A549 (cell line): Measurements from ENCODE around the gene MOB4. TPM values are rescaled to one million over a fixed set of nuclear protein-coding genes. Genes with fewer than 3 reads are reported as not detected.
"Not testable (repeated sequence)": the region's sequence is repeated elsewhere in the genome, so short reads cannot be mapped to it uniquely, and the experiment has no call there.

ENCODE experiments used
- ATAC-seq, 2 experiments: fragments of 200-7000 bp in 1 of 2; fragments of >200 bp in 1 of 2; cut with Nextera tagmentation in 1 of 2; cut with Tn5 transposase in 1 of 2; 3 replicates each; pipeline versions ENCODE4 v1.8.0 to v1.9.1; 2018 to 2020; ENCODE audit warnings: mild to moderate bottlenecking in 1 of 2, moderate library complexity in 1 of 2
- CTCF ChIA-PET: fragments of 300-600 bp; sonication (Branson Sonifier 250); formaldehyde crosslinking; extraction: SDS; loops from one replicate; lab custom pipeline; 2021; ENCODE audit warnings: antibody characterized with exemption, inconsistent platforms; lab: Yijun Ruan, JAX
- POLR2A ChIA-PET: fragments of 350-600 bp; formaldehyde crosslinking; extraction: SDS; loops from one replicate; lab custom pipeline; 2021; ENCODE audit warnings: antibody characterized with exemption, inconsistent platforms; lab: Yijun Ruan, JAX
- DNase-seq, 2 experiments: peaks; one replicate each; pipeline versions ENCODE4 v3.0.0 to v3.0.0-alpha.2; 2011 to 2016; ENCODE audit warnings: low read depth in 1 of 2, low spot score in 1 of 2
- FAIRE-seq: peaks from 2 replicates; lab custom pipeline; 2011; peaks lifted over from hg19 to GRCh38; lab: Jason Lieb, UNC
- H3K27ac ChIP-seq, 2 experiments: fragments of >200 bp; sonication (Bioruptor Twin); formaldehyde crosslinking; 3 replicates each; pipeline ENCODE4 v1.5.1; 2016 to 2017
- H3K4me1 ChIP-seq: fragments of >200 bp; sonication (Bioruptor Twin); formaldehyde crosslinking; 3 replicates; pipeline ENCODE4 v1.6.1; 2016
- H3K4me2 ChIP-seq: fragments of >200 bp; sonication (Bioruptor Twin); formaldehyde crosslinking; 3 replicates; pipeline ENCODE4 v1.6.1; 2016
- H3K4me3 ChIP-seq: fragments of >200 bp; sonication (Bioruptor Twin); formaldehyde crosslinking; 3 replicates; pipeline ENCODE4 v1.5.1; 2016
- H3K9me3 ChIP-seq: fragments of >200 bp; sonication (Bioruptor Twin); formaldehyde crosslinking; 3 replicates; pipeline ENCODE4 v1.6.1; 2016
- BCL3 ChIP-seq: fragments of >200 bp; sonication (Bioruptor Twin); formaldehyde crosslinking; IDR thresholded peaks from 3 replicates; pipeline ENCODE4 v1.6.1; 2016
- CTCF ChIP-seq: fragments of >200 bp; sonication (Bioruptor Twin); formaldehyde crosslinking; IDR thresholded peaks from 3 replicates; pipeline ENCODE4 v1.5.1; 2016
- E2F6 ChIP-seq: IDR thresholded peaks from 2 replicates; pipeline ENCODE4 v1.6.1; 2012; ENCODE audit warnings: low read depth, borderline replicate concordance
- FOSB ChIP-seq: fragments of 250-450 bp; sonication (Bioruptor Pico); IDR thresholded peaks from 2 replicates; pipeline ENCODE4 v1.5.0; 2020; ENCODE audit warnings: mild to moderate bottlenecking, moderate library complexity
- FOXS1 ChIP-seq: fragments of 250-450 bp; sonication (Bioruptor Pico); IDR thresholded peaks from 2 replicates; pipeline ENCODE4 v1.5.0; 2020; ENCODE audit warnings: mild to moderate bottlenecking, moderate library complexity
- HDAC2 ChIP-seq: fragments of 200-600 bp; sonication (generic); IDR thresholded peaks from 2 replicates; pipeline ENCODE4 v1.6.1; 2016
- HEYL ChIP-seq: fragments of 250-450 bp; sonication (Bioruptor Pico); IDR thresholded peaks from 2 replicates; pipeline ENCODE4 v1.8.0; 2021; ENCODE audit warnings: mild to moderate bottlenecking, moderate library complexity
- HOXB13 ChIP-seq: fragments of 250-450 bp; sonication (Bioruptor Pico); IDR thresholded peaks from 2 replicates; pipeline ENCODE4 v1.5.0; 2020; ENCODE audit warnings: low read depth, mild to moderate bottlenecking, moderate library complexity
- JUNB ChIP-seq: fragments of >200 bp; sonication (Bioruptor Twin); formaldehyde crosslinking; IDR thresholded peaks from 2 replicates; pipeline ENCODE4 v1.6.1; 2016
- KDM5A ChIP-seq: fragments of 200-600 bp; sonication (generic); IDR thresholded peaks from 2 replicates; pipeline ENCODE4 v1.6.1; 2016; ENCODE audit warnings: antibody characterized with exemption, mild to moderate bottlenecking
- NR3C1 ChIP-seq: fragments of >200 bp; sonication (Bioruptor Twin); formaldehyde crosslinking; IDR thresholded peaks from 3 replicates; pipeline ENCODE4 v1.6.1; 2017
- POLR2A ChIP-seq: IDR thresholded peaks from 2 replicates; pipeline ENCODE4 v1.6.1; 2012; ENCODE audit warnings: mild to moderate bottlenecking, low read length
- RARB ChIP-seq: fragments of 250-450 bp; sonication (Bioruptor Pico); IDR thresholded peaks from 2 replicates; pipeline ENCODE4 v1.8.0; 2021; ENCODE audit warnings: mild to moderate bottlenecking, moderate library complexity
- RFX5 ChIP-seq: fragments of 450-650 bp; IDR thresholded peaks from 2 replicates; pipeline ENCODE4 v1.7.1; 2014; ENCODE audit warnings: antibody characterized with exemption, mild to moderate bottlenecking, moderate library complexity
- ZFP36 ChIP-seq: fragments of 450-650 bp; IDR thresholded peaks from 2 replicates; pipeline ENCODE4 v1.6.1; 2014; ENCODE audit warnings: borderline replicate concordance; ENCODE audit not compliant: partially characterized antibody
- ZSCAN20 ChIP-seq: fragments of 250-450 bp; sonication (Bioruptor Pico); IDR thresholded peaks from 2 replicates; pipeline ENCODE4 v1.8.0; 2022; ENCODE audit warnings: mild to moderate bottlenecking, moderate library complexity
- WGBS: methylation state at CpG from one replicate; pipeline ENCODE4 v1.1.6; 2017; ENCODE audit errors: missing lambda C conversion rate; 5-methylcytosine and 5-hydroxymethylcytosine counted together
- polyA plus RNA-seq, 4 experiments: library from polyadenylated mRNA; depleted of rRNA in 3 of 4; stranded (reverse); fragments of >200 nt; fragmentation: RNase III in 1 of 4; extraction: RNeasy Plus Mini Kit Qiagen cat#74134 plus additional on column Dnase treatment in 1 of 4; gene quantifications; 2 replicates in 3 of 4; 3 replicates in 1 of 4; pipeline ENCODE4 v1.2.3, GENCODE V29; 2011 to 2017
- TF ChIP-seq, protein P1 (sequence below): fragments of >200 bp; sonication (Bioruptor Twin); formaldehyde crosslinking; IDR thresholded peaks from 2 replicates; pipeline ENCODE4 v1.6.1; 2016
- TF ChIP-seq, protein P2 (sequence below): IDR thresholded peaks from 2 replicates; pipeline ENCODE4 v1.6.1; 2012

MOB4 gene
- polyA plus RNA-seq, 2 of the 4 experiments (the other 2 are of a cell fraction), result 57.5 to 74.7 TPM

GRCh38 chr2:197480165-197481036, 35.5 kb upstream of the MOB4 start (continued):
- TF ChIP-seq KDM5A (no peak), ZFP36 (no peak), BCL3 (no peak), ZSCAN20 (CRISPR knock-in tag) (no peak), POLR2A (no peak), FOSB (CRISPR knock-in tag) (no peak), E2F6 (no peak)
- TF ChIP-seq, protein P1, sequence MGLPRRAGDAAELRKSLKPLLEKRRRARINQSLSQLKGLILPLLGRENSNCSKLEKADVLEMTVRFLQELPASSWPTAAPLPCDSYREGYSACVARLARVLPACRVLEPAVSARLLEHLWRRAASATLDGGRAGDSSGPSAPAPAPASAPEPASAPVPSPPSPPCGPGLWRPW, result no peak
- TF ChIP-seq, protein P2, sequence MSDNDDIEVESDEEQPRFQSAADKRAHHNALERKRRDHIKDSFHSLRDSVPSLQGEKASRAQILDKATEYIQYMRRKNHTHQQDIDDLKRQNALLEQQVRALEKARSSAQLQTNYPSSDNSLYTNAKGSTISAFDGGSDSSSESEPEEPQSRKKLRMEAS, result no peak

DNA sequence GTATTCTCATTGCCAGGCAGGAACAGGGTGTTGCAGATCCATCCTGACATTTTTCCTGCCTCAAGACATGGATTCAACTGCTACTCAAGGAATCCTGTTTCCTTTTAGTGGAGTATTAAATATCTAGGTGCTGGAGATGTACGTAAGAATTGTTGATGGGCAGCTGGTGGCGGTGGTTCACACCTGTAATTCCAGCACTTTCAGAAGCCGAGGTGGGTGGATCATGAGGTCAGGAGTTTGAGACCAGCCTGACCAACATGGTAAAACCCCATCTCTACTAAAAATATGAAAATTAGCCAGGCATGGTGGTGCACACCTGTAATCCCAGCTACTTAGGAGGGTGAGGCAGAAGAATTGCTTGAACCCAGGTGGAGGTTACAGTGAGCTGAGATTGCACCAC, 31.6 kb upstream of the MOB4 start:
- H3K4me1 ChIP-seq, DNase-seq, FAIRE-seq, H3K27ac ChIP-seq, CTCF ChIA-PET, H3K4me2 ChIP-seq, H3K4me3 ChIP-seq, ATAC-seq: not testable (repeated sequence)
- 93% methylated on average over 3 of the region's 3 CpGs for WGBS
- POLR2A ChIA-PET, result interaction anchor here (0.7 to 1.8 kb wide), 4 partner anchors 15 to 49 kb away, joined by 6 to 9 read pairs (median 8); partner anchors contain the start of genes HSPD1, HSPE1 and SF3B1
- peaks cover 17% of the 10 kb centered on the region; the same call in 2 of the 3 replicates for H3K9me3 ChIP-seq

DNA sequence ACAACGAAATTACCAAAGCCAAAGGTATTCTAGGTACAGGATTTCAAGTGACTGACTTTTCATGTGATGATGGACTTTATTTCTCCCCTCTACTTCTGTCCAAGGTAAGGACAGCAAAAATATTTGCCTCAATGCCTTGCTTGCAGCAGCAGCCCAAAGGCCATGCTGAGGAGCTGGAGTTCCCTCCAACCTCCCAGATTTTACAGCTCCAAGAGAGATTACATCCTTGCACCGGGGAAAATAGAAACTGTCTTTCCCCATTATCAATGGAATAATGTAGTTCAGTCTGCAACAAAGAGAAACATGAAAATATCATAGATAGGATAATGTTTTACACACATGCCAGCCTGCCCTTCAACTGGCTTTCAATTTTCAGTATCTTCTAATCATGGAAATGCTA, 29.7 kb upstream of the MOB4 start:
- FAIRE-seq (no peak), ATAC-seq (no peak), DNase-seq (no peak)
- Histone ChIP-seq H3K4me3 (no peak overlapping the region), H3K9me3 (peaks cover 17% of the 10 kb centered on the region; the same call in 2 of the 3 replicates), H3K4me1 (peaks cover 5% of the 10 kb centered on the region), H3K27ac (no peak overlapping the region), H3K4me2 (no peak overlapping the region)
- WGBS, result 91% methylated on average over 2 of the region's 2 CpGs
- CTCF ChIA-PET, result no interaction called here
- POLR2A ChIA-PET, result no interaction called here
- TF ChIP-seq HOXB13 (CRISPR knock-in tag) (no peak), NR3C1 (no peak), RARB (CRISPR knock-in tag) (no peak), BCL3 (no peak), FOXS1 (CRISPR knock-in tag) (no peak), CTCF (no peak), HDAC2 (no peak), RFX5 (no peak), HEYL (CRISPR knock-in tag) (no peak), E2F6 (no peak), POLR2A (no peak), JUNB (no peak)
- TF ChIP-seq, protein P2, result no peak
